HG02571 (cell line): ENCODE results near the gene CXCL3.

Source experiments
- ATAC-seq: cut with Tn5 transposase; IDR thresholded peaks from one replicate; pipeline ENCODE4 v1.9.1; 2021; ENCODE audit warnings: mild to moderate bottlenecking, moderate library complexity; ENCODE audit not compliant: unreplicated experiment

The CXCL3 gene

DNA sequence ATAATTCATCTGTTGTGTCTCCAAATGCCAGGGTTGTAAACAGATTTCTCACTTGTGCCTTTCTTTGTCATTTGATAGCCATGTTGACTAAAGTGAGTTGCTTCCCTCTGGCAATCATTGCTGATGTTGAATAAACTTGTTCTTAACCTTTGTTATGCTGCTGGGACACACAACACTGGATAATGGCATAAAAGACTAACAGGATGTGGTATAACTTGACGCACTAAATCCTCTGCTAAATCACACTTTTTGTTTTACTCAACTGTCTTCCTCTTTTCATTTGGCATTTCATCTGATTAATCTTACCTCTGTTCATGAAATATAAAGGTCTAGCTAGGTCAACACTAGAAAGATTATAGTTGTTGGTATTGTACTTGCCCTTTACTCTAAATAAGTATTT lies 22.4 kb downstream of the CXCL3 start:
- ATAC-seq = no peak

DNA sequence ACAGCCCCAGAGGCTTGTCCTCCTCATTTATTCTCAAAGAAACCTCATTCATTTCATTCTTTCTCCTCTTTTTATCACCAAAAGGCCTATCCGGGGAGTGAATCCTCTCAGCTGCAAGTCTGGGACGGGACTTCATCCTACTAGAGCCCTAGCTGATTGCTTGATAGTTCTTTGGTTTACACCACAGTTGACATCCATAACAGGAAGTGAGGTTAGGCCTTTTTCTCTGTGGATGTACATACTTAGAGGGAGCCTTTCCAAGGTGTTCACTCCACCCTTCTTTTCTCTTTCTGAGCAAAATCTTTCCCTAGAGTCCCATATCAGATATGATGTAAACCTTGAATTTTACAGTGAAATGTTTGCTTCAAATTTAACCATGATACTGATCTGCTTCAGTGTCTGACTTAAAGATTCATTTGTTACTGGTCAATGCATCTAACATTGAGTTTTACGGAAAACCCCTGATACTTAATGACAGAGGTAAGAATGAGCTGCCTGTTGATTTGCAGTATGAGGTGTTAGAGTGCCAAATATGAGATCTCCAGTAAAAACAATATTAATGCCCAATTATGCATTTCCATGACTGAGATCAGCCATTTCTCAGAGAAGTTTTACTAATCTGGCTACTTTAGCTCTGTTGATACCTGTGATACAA lies 23.2 kb downstream of the CXCL3 start:
- ATAC-seq = no peak

DNA sequence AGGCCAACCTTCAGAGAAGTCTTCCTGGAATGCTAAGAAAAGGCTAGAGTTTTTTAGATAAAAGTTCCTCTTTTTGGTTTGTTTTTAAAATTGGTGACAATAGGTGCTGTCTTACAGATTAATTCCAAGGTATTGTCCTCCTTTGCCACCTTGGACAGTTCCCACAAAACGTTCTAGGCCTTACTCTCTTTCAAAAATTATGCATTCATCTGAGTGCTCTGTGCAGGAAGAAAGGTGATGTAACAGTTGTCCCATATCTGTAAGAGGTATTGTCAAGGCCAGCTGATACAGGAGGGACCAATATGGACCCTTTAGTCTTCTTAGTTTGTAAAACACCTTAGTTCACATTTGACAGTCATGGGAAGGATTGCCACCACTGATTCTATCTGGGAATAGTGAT lies 24.2 kb downstream of the CXCL3 start:
- no peak for ATAC-seq

DNA sequence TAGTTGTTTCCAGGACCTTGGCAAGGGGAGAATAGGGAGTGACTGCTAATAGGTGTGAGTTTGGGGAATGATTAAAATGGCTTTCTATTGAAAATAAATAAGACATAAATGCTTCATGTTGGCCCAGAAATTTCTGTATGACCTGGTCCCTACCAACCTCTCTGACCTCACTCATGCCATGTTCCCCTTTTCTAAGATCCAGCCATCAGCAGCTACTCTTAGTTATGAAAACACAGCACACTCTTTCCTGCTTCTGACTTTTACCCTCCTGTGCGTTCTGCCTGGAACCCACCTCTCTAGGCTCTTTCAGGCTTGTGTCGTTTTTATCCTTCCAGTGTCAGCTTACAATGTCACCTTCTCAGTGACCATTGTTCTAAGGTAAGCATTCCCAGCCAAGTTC lies 25.2 kb downstream of the CXCL3 start:
- no peak for ATAC-seq

DNA sequence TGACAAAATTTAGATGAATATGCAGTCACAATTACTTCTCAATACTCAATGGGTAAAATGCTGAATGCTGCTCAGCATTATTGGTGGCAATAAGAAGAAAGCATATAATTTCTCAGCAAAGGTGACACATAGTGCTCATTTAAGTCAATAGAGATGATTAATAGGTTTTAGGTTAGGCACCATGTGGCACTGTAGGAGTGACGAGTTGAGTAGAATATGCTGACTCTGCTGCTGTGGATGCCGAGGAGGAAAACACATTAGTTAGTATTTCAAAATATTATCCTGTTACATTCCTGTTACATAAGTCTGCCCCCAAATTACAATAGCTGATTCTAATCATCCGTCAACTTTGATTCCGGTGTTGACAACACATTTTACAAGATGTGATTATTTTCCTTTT lies 26.4 kb downstream of the CXCL3 start:
- ATAC-seq = no peak

DNA sequence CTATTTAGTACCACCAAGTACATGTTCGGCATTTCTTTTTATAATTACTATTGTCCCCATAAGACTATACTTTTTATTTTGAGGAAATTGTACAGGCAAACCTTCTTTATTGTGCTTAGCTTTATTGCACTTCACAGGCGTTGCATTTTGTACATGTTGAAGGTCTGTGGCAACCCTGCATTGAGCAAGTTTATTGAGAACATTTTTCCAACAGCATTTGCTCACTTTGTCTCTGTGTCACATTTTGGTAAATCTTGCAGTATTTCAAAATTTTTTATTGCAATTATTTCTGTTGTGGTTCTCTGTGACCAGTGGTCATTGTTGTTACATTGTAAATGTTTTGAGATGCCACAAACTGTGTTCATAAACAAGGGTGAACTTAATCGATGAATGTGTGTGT lies 29.2 kb downstream of the CXCL3 start:
- no peak for ATAC-seq

DNA sequence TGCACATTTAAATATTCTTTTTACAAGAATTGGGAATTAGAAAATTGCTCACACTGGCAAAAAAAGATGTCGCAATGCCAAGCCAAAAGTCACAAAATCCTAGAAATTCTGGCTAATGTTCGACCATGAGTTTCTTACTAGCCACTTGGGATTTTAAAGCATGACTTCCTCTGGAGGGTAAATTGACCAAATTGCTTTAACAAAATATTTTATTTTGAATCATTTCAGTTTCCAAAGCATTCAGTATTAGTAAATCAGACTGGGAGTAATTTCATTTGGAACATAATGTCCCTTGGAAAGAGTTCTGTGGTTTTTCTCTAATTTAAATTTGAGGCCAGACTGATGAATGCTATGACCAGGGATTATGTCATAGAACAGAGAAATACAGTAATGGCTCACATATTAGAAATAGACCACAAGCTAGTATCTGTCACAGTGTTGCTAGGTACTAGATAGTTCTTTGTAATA lies 32.4 kb downstream of the CXCL3 start:
- no peak for ATAC-seq

DNA sequence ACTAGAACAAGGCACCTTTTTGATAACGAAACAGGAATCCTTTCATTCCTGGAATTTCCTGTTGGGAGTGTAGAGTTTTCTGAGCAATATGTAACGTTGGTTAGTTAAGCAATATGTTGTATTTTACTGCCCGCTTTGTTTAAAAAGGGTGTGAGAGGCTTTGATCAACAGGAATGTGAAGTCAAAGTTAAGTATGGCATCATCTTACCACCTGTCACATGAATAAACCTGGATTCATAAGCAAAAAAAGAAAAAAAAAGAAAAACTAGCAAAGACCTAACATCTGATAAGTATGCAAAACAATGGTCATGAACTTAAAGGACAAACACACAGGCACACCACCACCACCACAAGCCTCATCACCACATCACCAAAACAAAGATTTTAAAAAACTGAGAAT lies 33.0 kb downstream of the CXCL3 start:
- ATAC-seq = no peak

DNA sequence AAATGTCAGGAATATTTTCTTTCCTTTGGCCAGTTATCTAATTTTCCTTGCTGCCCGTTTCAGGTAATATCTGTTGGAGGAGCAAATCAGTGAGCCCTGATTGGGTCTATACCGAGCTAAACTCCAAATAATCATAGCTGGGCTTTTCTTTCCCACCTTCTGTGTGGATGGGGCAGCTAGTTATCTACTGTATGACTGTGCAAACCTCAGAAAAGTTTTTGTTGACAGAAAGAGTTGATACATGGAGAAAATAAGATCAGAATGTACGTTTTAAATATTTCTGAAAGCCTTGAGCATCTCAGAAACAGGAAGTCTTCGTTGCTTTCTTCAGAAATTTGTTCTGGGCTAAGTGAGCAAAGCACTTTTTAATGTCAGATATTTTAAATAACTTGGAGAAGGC lies 33.8 kb downstream of the CXCL3 start:
- no peak for ATAC-seq

DNA sequence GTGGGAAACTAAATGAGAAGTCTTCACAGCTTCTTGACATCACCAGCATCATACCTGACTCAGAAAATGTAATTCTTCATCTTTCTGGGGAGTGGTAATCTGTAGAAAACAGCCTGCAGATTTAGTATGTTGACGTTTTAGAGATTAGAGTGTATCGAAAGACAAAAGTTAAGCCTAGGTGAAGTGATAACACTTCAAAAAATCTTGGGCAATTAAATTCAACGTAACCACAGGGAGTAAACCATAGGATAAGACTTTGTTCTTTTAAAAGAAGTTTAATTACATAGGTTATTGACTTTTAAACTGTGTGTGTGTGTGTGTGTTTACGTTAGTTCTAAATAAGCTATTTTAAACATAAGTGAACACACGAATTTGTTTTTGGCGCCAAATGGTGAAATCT lies 38.2 kb downstream of the CXCL3 start:
- no peak for ATAC-seq

DNA sequence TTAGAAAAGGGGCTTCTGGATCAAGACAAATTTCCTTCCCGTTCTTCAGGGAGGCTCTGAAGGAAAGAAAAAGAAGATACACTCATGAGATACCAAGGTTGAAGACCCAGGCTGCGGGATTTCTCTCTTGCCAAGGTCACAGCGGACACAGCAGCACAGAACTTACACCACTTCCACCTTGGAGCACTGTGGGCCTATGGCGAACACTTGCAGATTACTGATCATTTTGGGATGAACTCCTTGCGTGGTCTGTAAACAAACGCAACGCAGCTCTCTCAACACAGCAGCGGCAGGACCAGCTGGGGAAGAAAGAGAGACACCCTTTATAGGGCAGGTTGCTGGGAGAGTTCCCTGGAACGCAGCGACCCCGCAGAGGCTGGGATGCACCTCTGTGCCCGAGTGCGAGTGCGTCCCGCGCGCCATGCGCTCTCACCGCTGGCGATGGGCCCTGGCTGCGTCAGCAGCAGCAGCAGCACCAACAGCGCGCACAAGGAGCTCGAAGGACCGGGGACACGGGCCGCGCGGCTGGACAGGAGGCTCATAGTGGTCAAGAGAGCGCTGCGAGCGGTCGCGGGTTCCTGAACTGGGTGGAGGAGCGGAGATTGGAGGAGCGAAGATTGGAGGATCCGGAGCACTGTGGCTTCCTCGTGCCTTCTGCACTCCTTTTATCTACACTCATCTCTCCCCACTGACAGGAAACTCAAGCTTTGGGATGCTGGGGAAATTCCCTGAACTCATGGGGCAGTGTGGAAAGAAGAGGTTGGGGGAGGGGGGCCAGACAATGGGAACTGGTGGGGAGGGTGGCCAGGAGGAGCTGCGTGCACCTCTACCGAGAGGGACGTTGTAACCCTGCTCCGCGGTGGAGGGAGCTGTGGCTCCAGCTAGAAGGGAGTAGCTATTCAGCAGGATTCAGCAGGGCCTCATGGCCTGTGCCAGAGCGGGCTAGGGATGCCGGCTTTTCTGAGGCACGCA lies 40.2 kb downstream of the CXCL3 start, which contains the start of gene CXCL5:
TSS of gene CXCL5 (minus strand) at position 638 of the 972 bp plus-strand sequence. CDS start at position 542, 96 bp downstream.
- ATAC-seq = no peak

DNA sequence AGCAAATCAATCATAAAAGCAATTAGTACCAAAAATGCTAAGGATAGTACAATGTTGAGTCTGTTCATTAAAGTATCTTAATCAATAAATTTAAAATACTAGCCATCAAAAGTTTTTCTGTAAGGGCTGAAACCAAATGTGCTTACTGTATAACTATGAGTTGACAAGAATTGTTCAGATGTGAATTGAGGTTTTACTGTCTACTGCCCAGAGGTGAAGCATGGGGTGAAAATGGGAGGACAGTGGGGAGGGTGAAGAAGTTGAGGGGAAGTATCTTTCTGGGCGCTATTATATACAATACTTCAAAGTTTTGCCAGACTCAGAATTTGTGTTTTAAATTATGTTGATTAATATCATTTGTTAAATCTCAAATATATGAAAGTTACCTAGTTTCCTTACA lies 46.4 kb downstream of the CXCL3 start:
- ATAC-seq = no peak

DNA sequence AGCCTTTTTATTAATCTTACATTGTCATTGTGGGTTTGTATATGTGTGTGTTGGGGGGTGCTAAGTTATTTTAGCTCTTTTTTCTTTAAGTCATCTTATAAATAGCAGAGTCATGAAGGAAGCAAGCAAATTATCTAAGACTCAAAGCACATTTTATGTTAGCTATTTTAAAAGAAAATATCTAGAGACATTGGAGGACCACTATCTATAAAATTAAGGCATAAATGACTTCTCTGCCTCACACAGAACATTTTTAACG lies 46.8 kb downstream of the CXCL3 start:
- no peak for ATAC-seq

DNA sequence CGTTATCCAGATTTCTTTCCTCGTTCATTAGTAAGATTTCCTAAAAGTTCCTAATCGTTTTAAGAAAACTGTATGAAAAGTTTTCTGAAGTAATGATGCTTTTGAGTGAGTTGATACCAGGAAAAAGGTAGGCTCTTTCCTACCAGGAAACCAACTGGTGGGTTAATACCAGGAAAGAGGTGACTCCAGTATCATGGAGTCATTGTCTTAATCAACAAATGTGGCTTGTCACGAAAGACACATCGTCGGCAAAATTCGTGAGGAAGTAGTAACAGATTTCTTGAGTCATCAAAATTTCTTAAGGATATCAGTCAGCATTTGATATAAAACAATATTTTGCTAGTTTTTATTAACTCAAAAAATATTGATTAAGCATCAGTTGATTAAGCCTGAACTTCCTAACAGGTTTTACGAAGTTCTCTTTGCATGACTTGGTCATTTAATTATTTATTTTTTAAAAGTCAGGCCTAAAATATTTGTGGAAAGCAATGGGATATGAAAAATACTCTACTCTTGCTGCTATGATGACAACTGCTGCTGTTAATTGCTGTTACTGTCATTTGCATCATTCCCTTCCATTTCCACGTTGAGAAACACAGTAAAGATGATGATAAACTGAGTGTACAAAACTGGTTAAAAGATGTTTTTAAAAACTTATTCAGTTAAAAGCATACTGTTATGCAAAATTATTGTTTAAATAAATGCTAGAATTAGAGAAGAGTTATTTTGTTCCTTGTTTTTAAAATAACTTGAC lies 47.3 kb downstream of the CXCL3 start:
- no peak for ATAC-seq

DNA sequence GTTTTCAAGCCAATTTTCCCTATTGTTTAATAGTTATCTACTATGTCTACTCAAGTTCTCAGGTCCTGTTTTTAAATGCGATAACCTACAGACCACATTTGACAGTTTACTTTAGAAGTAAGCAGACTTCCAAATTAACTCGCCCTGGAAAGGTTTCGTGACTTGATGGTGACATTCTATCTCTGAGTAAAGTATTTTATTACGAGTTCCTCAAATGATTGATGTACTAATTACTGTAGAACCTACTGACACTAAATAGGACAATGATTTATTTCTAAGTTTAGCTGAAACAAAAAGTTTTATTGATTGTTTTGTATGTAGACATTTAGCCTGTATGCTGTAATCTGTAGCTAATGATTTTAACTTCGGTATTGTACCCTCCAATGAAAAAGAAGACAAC lies 48.6 kb downstream of the CXCL3 start:
- no peak for ATAC-seq

DNA sequence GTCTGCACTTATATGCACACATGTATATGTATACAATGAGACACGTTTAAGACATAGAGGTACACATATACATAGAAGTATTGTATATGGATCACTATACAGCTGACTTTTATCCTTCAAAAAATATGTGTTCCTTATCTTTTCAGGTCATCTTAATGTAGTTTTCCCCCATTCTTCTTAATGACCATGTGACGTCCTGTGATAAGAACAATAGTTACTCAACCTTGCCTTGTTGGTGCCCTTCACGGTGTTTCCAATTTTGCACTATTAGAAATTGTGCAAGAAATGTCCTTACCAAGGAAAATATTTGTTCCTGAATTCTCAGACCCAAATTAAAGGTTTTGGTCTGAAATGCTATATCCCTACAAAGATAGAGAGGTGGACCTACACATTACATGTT lies 49.5 kb downstream of the CXCL3 start:
- no peak for ATAC-seq

DNA sequence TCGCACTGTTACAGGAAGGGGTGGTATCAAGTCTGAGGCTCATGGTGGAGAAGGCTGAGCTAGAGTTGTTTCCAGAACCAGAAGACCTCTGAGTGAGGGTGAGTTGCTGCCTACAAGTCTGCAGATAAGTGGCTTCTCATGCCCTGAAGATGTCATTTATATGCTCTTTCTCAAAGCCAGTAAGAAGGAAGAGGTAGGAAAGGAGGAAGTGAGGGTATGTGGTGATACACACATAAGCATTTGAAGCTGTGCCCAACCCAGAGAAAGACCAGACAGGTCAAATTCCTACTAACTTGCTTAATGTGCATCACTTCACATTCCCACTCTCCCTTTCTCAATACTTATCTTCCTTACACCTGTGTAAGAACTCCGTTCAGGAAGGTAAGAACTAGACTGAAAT lies 50.4 kb downstream of the CXCL3 start, which contains the start of gene PPBP:
TSS of gene PPBP (minus strand) at position 130 of the 400 bp plus-strand sequence. CDS start at position 43, 87 bp downstream.
- ATAC-seq = no peak
